Medulla oblongata (tissue), 1 donor: ENCODE data around the gene TOPAZ1.
"Not testable (repeated sequence)": the region's sequence is repeated elsewhere in the genome, so short reads cannot be mapped to it uniquely, and the experiment has no call there.

ENCODE experiments used
- DNase-seq: peaks from one replicate; pipeline ENCODE4 v3.0.0-alpha.2; 2015; ENCODE audit errors: extremely low spot score

The TOPAZ1 gene

DNA sequence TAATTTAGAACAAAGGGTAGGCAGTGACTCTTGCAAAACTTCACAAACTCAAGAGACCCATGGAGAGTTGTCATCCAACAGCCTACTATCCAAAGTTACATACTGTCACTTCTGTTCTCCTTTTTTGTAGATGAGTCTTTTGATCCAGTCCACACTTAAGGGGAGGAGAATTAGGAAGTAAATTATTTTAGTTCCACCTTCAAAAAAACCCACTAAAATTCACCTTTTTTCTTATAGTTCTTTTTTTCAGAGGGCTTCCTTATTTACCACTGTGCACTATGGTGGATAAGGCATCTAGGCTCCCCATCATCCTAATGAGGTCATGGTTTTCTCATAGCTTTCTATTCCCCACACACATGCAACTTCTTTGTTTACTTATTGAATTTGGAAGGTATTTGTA lies 88.3 kb downstream of the TOPAZ1 start:
- no peak for DNase-seq

GRCh38 chr3:44330444-44330843 lies 88.8 kb downstream of the TOPAZ1 start:
- DNase-seq: no peak

DNA sequence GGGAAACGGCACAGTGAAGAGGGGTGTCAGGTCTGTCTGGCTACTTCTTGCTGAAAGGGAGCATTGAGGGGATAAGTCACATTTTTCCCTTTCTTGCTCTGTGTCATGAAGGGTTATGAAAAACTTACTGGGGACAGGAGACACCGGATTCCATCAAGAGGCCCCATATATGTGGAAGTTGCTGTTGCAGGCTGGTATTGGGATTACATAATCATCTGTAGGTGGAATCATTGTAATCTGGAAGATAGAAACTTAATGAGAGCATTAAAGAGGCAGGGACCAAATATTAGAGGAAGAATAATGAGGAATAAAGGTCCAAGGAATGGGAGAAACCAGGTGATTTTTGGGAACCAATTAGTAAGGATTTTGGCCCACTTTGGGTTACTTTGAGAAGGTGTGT lies 92.6 kb downstream of the TOPAZ1 start:
- no peak for DNase-seq

DNA sequence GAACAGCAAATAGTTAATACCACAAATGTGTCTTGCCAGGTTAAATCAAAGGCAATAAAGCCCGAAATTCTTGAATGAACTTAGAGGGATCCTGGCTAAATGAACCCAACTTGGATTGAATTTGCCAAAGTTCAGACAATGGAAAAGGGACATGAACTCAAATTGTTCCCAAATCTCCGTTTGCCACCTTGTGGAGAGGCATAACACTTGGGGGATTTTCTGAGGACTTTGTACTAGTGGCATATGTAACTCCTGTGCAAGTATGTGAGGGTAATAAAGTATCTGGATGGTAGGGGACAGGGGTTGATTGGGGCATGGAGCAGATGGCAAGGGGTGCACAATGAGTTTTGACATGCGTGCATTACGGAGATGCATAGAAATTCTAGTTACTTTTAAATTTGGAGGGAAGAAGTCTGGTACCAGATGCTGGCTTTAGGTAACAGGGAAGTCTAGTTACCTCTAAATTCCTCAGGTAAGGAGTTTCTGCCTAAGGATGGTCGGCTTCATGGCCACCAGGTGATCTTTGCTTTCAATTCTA lies 95.6 kb downstream of the TOPAZ1 start:
- peak; percentile 40 for DNase-seq

GRCh38 chr3:44338010-44338827 lies 96.5 kb downstream of the TOPAZ1 start, which contains the start of gene TCAIM:
TCAIM (plus strand) TSS chr3:44338766; CDS start chr3:44354783, 16,017 bp downstream.
- DNase-seq: peak; percentile 95

DNA sequence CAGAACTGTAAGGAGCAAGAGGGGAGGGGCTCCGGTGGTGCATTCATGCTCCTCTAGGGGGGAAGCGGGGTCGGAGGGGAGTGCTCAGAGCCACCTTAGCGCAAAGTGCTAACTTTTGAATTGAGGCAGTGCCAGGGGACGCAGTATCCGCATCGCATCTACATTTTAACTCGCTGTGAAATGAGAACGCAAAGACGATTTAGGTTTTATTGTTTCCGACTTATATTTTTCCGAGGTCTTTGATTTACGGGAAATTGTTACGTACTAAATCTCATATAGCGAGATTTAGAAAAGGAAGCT lies 97.1 kb downstream of the TOPAZ1 start:
- no peak for DNase-seq

DNA sequence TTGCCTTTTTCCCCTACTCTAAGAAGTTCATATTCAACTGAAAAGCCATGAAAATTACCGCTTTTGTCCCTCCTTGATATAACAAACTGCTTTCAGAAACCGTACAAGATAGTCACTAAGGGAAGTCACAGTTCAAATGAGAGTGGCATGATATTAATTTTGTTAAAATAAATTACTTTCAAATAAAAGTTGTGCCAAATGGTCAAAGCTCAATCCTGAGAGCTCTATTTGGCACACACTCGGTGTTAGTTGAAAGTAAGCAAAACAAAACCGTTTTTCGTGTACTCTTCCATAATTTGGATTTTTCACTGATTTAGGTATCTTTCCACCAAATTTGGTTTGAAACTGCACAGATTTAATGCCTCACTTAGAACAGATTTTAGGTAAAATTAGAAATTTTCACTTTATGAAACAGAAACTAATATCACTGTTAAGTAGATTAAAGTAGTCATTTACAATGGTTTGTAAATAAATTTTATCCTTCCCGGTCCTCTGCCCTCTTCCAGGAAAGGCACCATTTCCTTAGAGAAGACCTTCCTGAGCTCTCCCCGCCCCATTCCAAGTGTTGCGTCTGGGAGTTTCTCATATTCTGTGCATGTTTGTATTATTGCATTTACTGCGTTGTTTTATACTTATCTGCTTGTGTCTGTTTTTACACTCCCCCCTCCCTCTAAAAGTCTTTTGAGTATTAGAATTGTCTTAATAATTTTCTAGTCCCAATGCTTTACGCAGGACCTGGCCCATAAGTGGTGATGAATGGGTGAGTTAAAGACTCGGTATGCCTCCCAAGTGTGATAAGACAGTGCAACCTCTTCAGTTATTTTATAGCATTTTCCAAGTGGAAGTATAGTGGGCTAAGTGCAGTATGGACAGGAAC lies 97.7 kb downstream of the TOPAZ1 start:
- peak; percentile 20 for DNase-seq

DNA sequence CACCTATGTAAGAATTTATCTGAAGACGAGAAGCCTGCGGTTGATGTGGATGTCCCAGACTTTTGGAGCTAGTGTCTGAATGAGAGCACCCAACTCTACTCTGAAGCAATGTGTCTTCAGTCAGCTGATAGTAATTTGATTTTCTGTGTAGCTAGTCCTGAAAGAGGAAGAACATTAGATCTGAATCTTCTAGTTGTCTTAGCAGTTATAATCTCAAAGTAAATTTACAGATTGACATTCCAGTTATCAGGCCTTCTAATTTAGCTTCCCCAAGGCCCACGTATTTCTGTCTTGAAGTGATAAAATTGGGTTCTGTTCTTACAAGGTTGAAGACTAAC lies 98.3 kb downstream of the TOPAZ1 start:
- DNase-seq: no peak

DNA sequence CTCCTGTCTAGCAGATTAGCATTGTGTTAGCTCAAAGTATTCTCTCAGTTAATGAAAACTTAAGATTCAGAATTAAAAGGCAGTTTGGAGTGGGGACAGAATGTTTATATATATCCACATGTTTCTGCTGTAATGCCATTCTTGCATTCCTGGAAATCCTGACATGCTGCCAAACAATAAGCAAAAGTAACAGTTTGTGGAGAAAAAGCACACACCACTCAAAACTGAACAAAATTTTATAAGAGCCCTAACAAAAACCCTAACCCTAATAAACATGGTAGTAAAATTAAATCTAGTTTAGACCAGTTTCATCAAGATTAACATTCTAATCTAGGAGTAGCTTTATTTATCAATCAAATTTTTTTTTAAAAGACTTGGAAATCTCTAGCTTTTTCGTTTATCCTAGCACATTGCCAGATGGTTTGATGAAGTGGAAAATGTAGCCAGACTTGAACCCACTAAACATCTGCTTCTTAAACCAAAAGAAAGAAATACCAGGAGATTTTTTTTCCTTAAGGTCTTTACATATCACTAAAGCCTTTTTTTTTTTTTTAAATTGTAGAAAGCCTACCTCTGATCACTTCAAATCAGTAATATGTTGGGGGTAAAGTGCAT lies 100.6 kb downstream of the TOPAZ1 start:
- no peak for DNase-seq

- DNase-seq: no peak
Observed at GRCh38 chr3:44343421-44343820, 101.7 kb downstream of the TOPAZ1 start.

GRCh38 chr3:44346590-44346989 lies 104.9 kb downstream of the TOPAZ1 start:
- not testable (repeated sequence) for DNase-seq

DNA sequence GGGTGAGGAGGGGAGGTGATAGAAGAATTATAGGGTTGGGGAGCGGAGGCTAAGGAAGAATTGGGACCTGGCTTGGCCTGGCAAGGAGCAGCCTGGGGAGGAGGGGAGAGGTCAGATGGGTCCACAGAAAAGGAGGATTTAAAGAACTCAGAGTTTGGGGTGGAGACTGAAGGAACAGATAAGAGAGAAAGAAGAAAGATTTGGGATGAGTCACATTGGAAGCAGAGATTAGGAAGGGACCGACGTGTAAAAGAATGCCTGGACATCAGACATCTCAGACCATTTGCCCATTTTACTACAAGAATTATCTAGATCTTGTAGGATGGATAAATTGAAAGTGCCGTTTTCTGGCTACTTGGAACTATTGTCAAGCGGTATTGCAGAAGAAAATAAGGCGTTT lies 107.3 kb downstream of the TOPAZ1 start:
- no peak for DNase-seq

DNA sequence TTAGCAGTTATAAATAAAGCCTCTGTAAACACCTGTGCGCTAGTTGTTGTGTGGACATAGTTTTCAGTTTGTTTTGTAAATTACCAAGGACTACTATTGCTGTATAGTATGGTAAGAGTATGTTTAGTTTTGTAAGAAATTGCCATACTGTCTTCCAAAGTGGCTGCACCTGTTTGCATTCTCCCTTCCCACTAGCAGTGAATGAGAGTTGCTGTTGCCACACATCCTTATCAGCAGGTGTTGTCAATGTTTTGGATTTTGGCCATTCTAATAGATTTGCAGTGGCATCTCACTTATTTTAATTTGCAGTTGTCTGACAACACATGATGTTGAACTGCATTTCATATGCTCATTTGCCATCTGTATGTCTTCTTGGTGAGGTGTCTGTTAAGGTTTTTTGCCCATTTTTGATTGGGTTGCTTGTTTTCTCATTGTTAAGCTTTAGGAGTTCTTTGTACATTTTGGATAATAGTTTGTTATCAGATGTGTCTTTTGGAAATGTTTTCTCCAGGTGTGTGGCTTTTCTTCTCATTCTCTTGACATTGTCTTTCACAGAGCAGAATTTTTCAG lies 111.8 kb downstream of the TOPAZ1 start:
- no peak for DNase-seq

DNA sequence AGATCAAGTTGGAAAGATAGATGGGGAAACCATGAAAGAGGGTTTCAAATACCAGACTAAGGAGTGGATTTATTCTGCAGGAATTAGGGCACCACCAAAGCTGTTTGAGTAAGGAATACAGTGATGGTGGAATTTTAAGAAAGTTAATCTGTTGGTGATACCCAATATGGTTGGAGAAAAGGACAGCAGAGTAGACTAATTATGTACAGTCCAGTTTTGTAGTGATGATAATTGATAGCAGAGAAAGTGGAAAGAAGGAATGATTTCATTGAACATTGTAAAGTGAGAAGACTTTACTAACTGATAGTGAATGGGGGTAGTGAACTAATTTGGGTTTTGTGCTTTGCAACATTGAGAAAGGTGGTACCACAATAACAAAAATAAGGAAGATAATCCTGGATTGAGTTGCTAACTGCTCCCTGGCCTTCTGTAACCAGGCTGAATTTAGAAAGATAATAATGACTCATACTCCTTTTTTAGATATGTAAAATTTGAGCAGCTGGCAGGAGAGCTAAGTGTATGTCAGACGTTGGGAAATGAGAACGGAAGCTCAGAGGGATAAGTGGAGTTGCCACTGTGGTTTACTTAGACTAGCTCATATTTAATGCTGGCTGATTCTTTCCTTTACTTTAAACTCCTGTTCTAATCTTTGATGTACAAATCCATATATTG lies 113.8 kb downstream of the TOPAZ1 start:
- no peak for DNase-seq

DNA sequence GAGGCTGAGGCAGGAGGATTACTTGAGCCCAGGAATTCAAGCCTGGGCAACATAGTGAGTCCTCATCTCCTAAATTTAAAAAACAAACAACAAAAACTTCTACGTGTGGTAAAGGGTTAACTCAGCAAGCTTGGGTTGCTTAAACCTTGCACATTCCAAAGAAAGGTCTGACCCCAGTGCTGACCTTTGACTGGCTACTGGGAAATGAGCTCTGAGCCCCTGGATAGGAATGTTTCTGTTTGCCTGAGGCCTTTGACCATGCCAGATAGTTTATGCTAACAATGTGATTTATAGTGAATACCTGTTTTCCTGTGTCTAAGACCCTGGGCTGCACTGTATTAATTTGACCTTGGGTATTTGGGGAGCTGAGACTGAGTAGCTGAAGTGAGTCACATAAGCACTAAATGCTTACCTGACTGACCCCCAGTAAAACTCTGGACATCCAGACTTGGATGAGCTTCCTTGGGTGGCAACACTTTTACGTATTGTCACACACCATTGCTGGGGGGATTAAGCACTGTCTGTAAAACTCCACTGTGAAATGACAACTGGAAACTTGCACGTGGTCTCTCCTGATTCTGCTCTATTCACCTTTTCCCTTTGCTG lies 117.6 kb downstream of the TOPAZ1 start:
- no peak for DNase-seq

- no peak for DNase-seq
Observed at GRCh38 chr3:44363591-44363990, 121.9 kb downstream of the TOPAZ1 start.

DNA sequence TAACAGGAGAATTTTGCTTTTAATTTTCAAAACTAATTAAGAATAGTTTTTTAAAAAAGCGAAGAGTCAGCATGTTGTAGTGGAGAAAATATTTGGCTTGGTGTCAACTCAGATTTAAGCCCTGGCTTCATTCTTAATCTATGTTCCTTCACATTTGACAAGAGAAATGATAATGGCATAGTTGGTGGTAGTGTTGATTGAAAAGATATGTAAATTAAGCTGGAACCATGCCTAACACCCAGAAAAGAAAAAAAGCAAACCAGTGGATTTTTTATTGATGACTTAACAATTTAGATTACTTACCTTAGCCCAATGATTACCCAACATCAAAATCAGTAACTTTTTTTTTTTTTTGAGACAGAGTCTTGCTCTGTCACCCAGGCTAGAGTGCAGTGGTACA lies 124.3 kb downstream of the TOPAZ1 start:
- DNase-seq: no peak

GRCh38 chr3:44375450-44375849 lies 133.8 kb downstream of the TOPAZ1 start:
- no peak for DNase-seq
